BLaER1 (cell line): Measurements from ENCODE around the gene PPM1K.

Experiments used
- H3K27ac ChIP-seq: shearing (Covaris generic); formaldehyde crosslinking; 2 replicates; pipeline ENCODE4 v1.8.1; 2022
- H3K27me3 ChIP-seq: shearing (Covaris generic); formaldehyde crosslinking; 2 replicates; pipeline ENCODE4 v1.8.1; 2022
- H3K36me3 ChIP-seq: shearing (Covaris generic); formaldehyde crosslinking; 2 replicates; pipeline ENCODE4 v1.8.1; 2022
- H3K4me1 ChIP-seq: shearing (Covaris generic); formaldehyde crosslinking; 2 replicates; pipeline ENCODE4 v1.8.1; 2022
- H3K4me2 ChIP-seq: shearing (Covaris generic); formaldehyde crosslinking; 2 replicates; pipeline ENCODE4 v1.8.1; 2022
- H3K4me3 ChIP-seq: shearing (Covaris generic); formaldehyde crosslinking; 2 replicates; pipeline ENCODE4 v1.8.1; 2022
- H3K9ac ChIP-seq: shearing (Covaris generic); formaldehyde crosslinking; 2 replicates; pipeline ENCODE4 v1.8.1; 2022
- H3K9me3 ChIP-seq: shearing (Covaris generic); formaldehyde crosslinking; 2 replicates; pipeline ENCODE4 v1.8.1; 2022
- H4K20me1 ChIP-seq: shearing (Covaris generic); formaldehyde crosslinking; 2 replicates; pipeline ENCODE4 v1.8.1; 2022
- Cebpa-rat ChIP-seq: shearing (Covaris generic); IDR thresholded peaks from 2 replicates; pipeline ENCODE4 v1.8.1; 2022

Gene PPM1K

DNA sequence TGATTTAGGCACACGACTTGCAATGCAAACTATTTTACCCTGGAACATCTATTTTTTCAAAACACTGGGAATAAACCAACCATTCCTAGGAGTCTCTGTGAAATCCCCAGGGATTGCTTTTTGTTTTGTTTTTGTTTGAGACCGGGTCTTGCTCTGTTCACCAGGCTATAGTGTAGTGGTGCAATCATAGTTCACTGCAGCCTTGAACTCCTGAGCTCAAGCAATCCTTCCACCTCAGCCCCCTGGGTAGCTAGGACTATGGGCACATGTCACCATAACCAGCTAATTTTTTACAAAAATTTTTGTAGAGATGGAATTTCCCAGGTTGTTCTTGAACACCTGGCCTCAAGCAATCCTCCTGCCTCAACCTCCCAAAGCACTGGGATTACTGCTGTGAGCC, 37.8 kb downstream of the PPM1K start:
- no peaks in the 10 kb centered on the region for H3K36me3 ChIP-seq
- H4K20me1 ChIP-seq, result no peaks in the 10 kb centered on the region
- no peaks in the 10 kb centered on the region for H3K9me3 ChIP-seq
- H3K9ac ChIP-seq, result no peak overlapping the region
- TF ChIP-seq Cebpa-rat, result no peak
- no peak overlapping the region for H3K27ac ChIP-seq
- H3K4me3 ChIP-seq, result no peak overlapping the region
- no peaks in the 10 kb centered on the region; the same call in 1 of the 2 replicates for H3K4me1 ChIP-seq
- no peak overlapping the region for H3K4me2 ChIP-seq
- no peaks in the 10 kb centered on the region for H3K27me3 ChIP-seq

GRCh38 chr4:88244816-88245579, 39.4 kb downstream of the PPM1K start:
- Histone ChIP-seq H3K4me2 (no peak overlapping the region), H3K4me3 (no peak overlapping the region), H3K27ac (no peak overlapping the region), H3K9me3 (no peaks in the 10 kb centered on the region), H4K20me1 (no peaks in the 10 kb centered on the region), H3K9ac (no peak overlapping the region), H3K27me3 (no peaks in the 10 kb centered on the region), H3K36me3 (no peaks in the 10 kb centered on the region), H3K4me1 (no peaks in the 10 kb centered on the region; the same call in 1 of the 2 replicates)
- TF ChIP-seq Cebpa-rat, result no peak

DNA sequence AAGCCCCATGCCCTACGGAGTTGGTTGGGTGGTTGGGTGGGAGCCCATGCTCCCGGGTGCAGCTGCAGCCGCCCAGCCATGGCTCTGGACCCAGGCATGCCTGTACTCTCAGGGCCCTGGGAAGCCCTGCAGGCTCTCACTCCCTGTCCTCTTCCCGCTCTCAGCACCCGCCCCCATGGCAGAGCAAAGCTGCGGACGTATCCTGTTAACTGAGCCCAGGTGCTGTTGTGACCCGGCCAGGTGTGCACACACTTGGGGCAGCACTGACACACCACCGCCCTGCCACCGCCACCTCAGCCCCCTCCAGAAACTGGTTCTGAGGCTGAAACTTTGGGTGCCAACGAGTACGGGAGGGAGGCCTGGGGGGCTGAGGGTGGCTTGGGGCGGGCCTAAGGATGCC, 40.3 kb downstream of the PPM1K start:
- no peak for TF ChIP-seq Cebpa-rat
- no peaks in the 10 kb centered on the region; the same call in 1 of the 2 replicates for H3K4me1 ChIP-seq
- no peak overlapping the region for H3K27ac ChIP-seq
- no peaks in the 10 kb centered on the region for H4K20me1 ChIP-seq
- no peaks in the 10 kb centered on the region for H3K36me3 ChIP-seq
- H3K9ac ChIP-seq, result no peak overlapping the region
- H3K4me3 ChIP-seq, result no peak overlapping the region
- no peaks in the 10 kb centered on the region for H3K27me3 ChIP-seq
- no peaks in the 10 kb centered on the region for H3K9me3 ChIP-seq
- no peak overlapping the region for H3K4me2 ChIP-seq

GRCh38 chr4:88242144-88242543, 42.2 kb downstream of the PPM1K start:
- H3K27ac ChIP-seq, result no peak overlapping the region
- 0 out of 2 replicates have a peak, but pooled peaks cover 1% of the 10 kb centered on the region for H3K9me3 ChIP-seq
- H3K4me2 ChIP-seq, result no peak overlapping the region
- H3K9ac ChIP-seq, result no peak overlapping the region
- no peaks in the 10 kb centered on the region for H3K27me3 ChIP-seq
- no peaks in the 10 kb centered on the region; the same call in 1 of the 2 replicates for H3K4me1 ChIP-seq
- no peak overlapping the region for H3K4me3 ChIP-seq
- H4K20me1 ChIP-seq, result no peaks in the 10 kb centered on the region
- no peaks in the 10 kb centered on the region for H3K36me3 ChIP-seq
- TF ChIP-seq Cebpa-rat, result no peak

DNA sequence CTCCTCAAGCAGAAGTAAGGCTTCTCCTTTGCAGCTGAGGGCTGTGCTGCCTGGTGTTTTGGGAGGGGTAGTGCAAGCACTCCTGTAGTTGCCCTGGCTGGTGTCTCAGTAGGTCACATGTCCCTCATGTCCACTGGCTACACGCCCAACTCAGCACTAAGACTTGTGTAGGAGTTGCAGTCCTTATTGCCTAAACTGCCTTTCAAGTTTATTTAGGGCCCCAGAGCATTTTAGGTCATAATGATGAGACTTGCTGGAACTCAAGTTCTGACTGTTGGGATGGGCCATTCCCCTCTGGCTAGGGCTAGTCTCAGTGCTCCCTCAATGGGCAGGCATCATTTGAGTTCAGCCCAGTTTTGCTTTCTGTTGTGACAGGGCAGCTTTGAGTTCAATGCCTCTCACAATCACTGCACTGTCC, 44.1 kb downstream of the PPM1K start:
- no peak overlapping the region for H3K27ac ChIP-seq

GRCh38 chr4:88230969-88231771, 53.2 kb downstream of the PPM1K start:
- no peak for TF ChIP-seq Cebpa-rat
- H3K4me1 ChIP-seq, result peaks cover 10% of the 10 kb centered on the region
- H3K4me2 ChIP-seq, result no peak overlapping the region
- H3K9me3 ChIP-seq, result peaks cover 15% of the 10 kb centered on the region
- H3K4me3 ChIP-seq, result no peak overlapping the region
- H3K27ac ChIP-seq, result no peak overlapping the region
- H3K27me3 ChIP-seq, result no peaks in the 10 kb centered on the region
- H3K9ac ChIP-seq, result no peak overlapping the region
- H4K20me1 ChIP-seq, result no peaks in the 10 kb centered on the region
- no peaks in the 10 kb centered on the region for H3K36me3 ChIP-seq

More for the DNA sequence above, 44.1 kb downstream of the PPM1K start:
- H3K27me3 ChIP-seq, result no peaks in the 10 kb centered on the region
- no peak for TF ChIP-seq Cebpa-rat
- no peak overlapping the region for H3K4me2 ChIP-seq
- no peak overlapping the region for H3K4me3 ChIP-seq
- no peak overlapping the region for H3K9ac ChIP-seq
- no peaks in the 10 kb centered on the region for H4K20me1 ChIP-seq
- H3K4me1 ChIP-seq, result no peaks in the 10 kb centered on the region; the same call in 1 of the 2 replicates
- H3K36me3 ChIP-seq, result no peaks in the 10 kb centered on the region
- peaks cover 5% of the 10 kb centered on the region; the same call in 1 of the 2 replicates for H3K9me3 ChIP-seq

GRCh38 chr4:88230461-88230891, 53.9 kb downstream of the PPM1K start:
- Histone ChIP-seq H3K9ac (no peak overlapping the region), H3K27ac (no peak overlapping the region), H3K36me3 (no peaks in the 10 kb centered on the region), H3K4me2 (no peak overlapping the region), H3K9me3 (peaks cover 15% of the 10 kb centered on the region), H3K4me1 (peaks cover 10% of the 10 kb centered on the region), H3K27me3 (no peaks in the 10 kb centered on the region), H3K4me3 (no peak overlapping the region), H4K20me1 (no peaks in the 10 kb centered on the region)
- TF ChIP-seq Cebpa-rat, result no peak

- no peak for TF ChIP-seq Cebpa-rat
- Histone ChIP-seq H3K9me3 (peaks cover 13% of the 10 kb centered on the region), H3K4me3 (no peak overlapping the region), H3K4me1 (peaks cover 10% of the 10 kb centered on the region), H3K27me3 (no peaks in the 10 kb centered on the region), H3K27ac (no peak overlapping the region), H4K20me1 (no peaks in the 10 kb centered on the region), H3K4me2 (no peak overlapping the region; the same call in 1 of the 2 replicates), H3K36me3 (no peaks in the 10 kb centered on the region), H3K9ac (no peak overlapping the region)
These were observed 56.6 kb downstream of the PPM1K start for GRCh38 chr4:88227734-88228133.

GRCh38 chr4:88226143-88226542, 58.2 kb downstream of the PPM1K start:
- no peak for TF ChIP-seq Cebpa-rat
- H4K20me1 ChIP-seq, result no peaks in the 10 kb centered on the region
- H3K9ac ChIP-seq, result no peak overlapping the region
- no peak overlapping the region for H3K4me2 ChIP-seq
- H3K9me3 ChIP-seq, result peaks cover 23% of the 10 kb centered on the region
- H3K36me3 ChIP-seq, result no peaks in the 10 kb centered on the region
- no peak overlapping the region for H3K27ac ChIP-seq
- no peak overlapping the region for H3K4me3 ChIP-seq
- H3K27me3 ChIP-seq, result no peaks in the 10 kb centered on the region
- peaks cover 10% of the 10 kb centered on the region for H3K4me1 ChIP-seq
